Left ventricle myocardium inferior (tissue), 1 donor: ENCODE data around the gene ARAP3. TPM values are rescaled to one million over a fixed set of nuclear protein-coding genes. Genes with fewer than 3 reads are reported as not detected.

Source experiments
- DNase-seq: peaks from one replicate; pipeline ENCODE4 v3.0.0-alpha.2; 2020
- H3K27ac ChIP-seq: fragments of 200-600 bp; replicated peaks from 2 replicates; pipeline ENCODE4 v1.8.0; 2021
- H3K27me3 ChIP-seq: fragments of 200-600 bp; 2 replicates; pipeline ENCODE4 v1.8.0; 2021; ENCODE audit warnings: low read depth
- H3K36me3 ChIP-seq: fragments of 200-600 bp; 2 replicates; pipeline ENCODE4 v1.8.0; 2021
- H3K4me1 ChIP-seq: fragments of 200-600 bp; 2 replicates; pipeline ENCODE4 v1.8.0; 2021
- H3K4me3 ChIP-seq: fragments of 200-600 bp; 2 replicates; pipeline ENCODE4 v1.8.0; 2021; ENCODE audit warnings: mild to moderate bottlenecking, moderate library complexity
- H3K9me3 ChIP-seq: fragments of 200-600 bp; replicated peaks from 2 replicates; pipeline ENCODE4 v1.8.0; 2021
- CTCF ChIP-seq: fragments of 200-600 bp; IDR thresholded peaks from 2 replicates; pipeline ENCODE4 v1.8.0; 2021; ENCODE audit warnings: antibody characterized with exemption, mild to moderate bottlenecking, borderline replicate concordance
- intact Hi-C: fragments of 100-400 bp; cut with micrococcal nuclease; formaldehyde crosslinking; loops from one replicate; pipeline ENCODE4 v1.11.0; 2022
- total RNA-seq: library from RNA; stranded (reverse); fragmentation: NEBNext Ultra II Directional; extraction: Animal tissue kit (Norgen Biotek cat#: 25700); gene quantifications from one replicate; pipeline ENCODE4 v1.2.1, GENCODE V29; 2021
- donor health status: DM: no; HTN: yes; CAD: no; lungs with severe emphysema.

The ARAP3 gene
- total RNA-seq, 1 donor from 2014 or later = 15.2 TPM

GRCh38 chr5:141692533-141692888 lies 10.5 kb upstream of the ARAP3 start:
- no peak overlapping the region for H3K27ac ChIP-seq
- intact Hi-C loops = loop anchor here (10.0 kb wide), 1 partner anchor 452 kb away; no protein-coding TSS in a partner anchor

GRCh38 chr5:141691867-141692532 lies 10.0 kb upstream of the ARAP3 start:
- Histone ChIP-seq H3K4me1 (peaks cover 33% of the 10 kb centered on the region), H3K27ac (peak overlapping the region; percentile 20), H3K36me3 (no peaks in the 10 kb centered on the region), H3K27me3 (no peaks in the 10 kb centered on the region), H3K4me3 (peak overlapping the region; percentile 53), H3K9me3 (no peaks in the 10 kb centered on the region)
- peak; percentile 87 for DNase-seq
- peak; percentile 100 for TF ChIP-seq CTCF
- intact Hi-C loops = loop anchor here (10.0 kb wide), 1 partner anchor 453 kb away; no protein-coding TSS in a partner anchor

More at GRCh38 chr5:141692533-141692888, 10.5 kb upstream of the ARAP3 start:
- no peak for DNase-seq
- no peaks in the 10 kb centered on the region for H3K27me3 ChIP-seq
- no peaks in the 10 kb centered on the region for H3K9me3 ChIP-seq
- H3K36me3 ChIP-seq = no peaks in the 10 kb centered on the region
- H3K4me3 ChIP-seq = peak overlapping the region; percentile 53
- H3K4me1 ChIP-seq = peaks cover 28% of the 10 kb centered on the region
- TF ChIP-seq CTCF = no peak

GRCh38 chr5:141691286-141691866 lies 9.3 kb upstream of the ARAP3 start:
- no peaks in the 10 kb centered on the region for H3K27me3 ChIP-seq
- TF ChIP-seq CTCF = no peak
- H3K36me3 ChIP-seq = no peaks in the 10 kb centered on the region
- no peaks in the 10 kb centered on the region for H3K9me3 ChIP-seq
- DNase-seq = no peak
- no peak overlapping the region for H3K4me3 ChIP-seq
- H3K4me1 ChIP-seq = peaks cover 37% of the 10 kb centered on the region
- H3K27ac ChIP-seq = peak overlapping the region; percentile 20
- intact Hi-C loops = loop anchor here (10.0 kb wide), 1 partner anchor 453 kb away; no protein-coding TSS in a partner anchor

- Histone ChIP-seq H3K4me3 (no peak overlapping the region), H3K36me3 (no peaks in the 10 kb centered on the region), H3K4me1 (peaks cover 47% of the 10 kb centered on the region), H3K27ac (peak overlapping the region; percentile 58), H3K27me3 (no peaks in the 10 kb centered on the region), H3K9me3 (no peaks in the 10 kb centered on the region)
- DNase-seq = no peak
- intact Hi-C loops = no loop called here
- no peak for TF ChIP-seq CTCF
Measured at GRCh38 chr5:141686648-141687416, 4.8 kb upstream of the ARAP3 start.

- no peak for DNase-seq
- no peaks in the 10 kb centered on the region for H3K9me3 ChIP-seq
- peaks cover 59% of the 10 kb centered on the region for H3K4me1 ChIP-seq
- TF ChIP-seq CTCF = no peak
- no peak overlapping the region for H3K27ac ChIP-seq
- no peaks in the 10 kb centered on the region for H3K36me3 ChIP-seq
- H3K27me3 ChIP-seq = no peaks in the 10 kb centered on the region
- intact Hi-C loops = no loop called here
- no peak overlapping the region for H3K4me3 ChIP-seq
Measured at GRCh38 chr5:141685591-141685990, 3.6 kb upstream of the ARAP3 start.
